A673 (cell line): ENCODE results near the gene RAP2C. TPM values are rescaled to one million over a fixed set of nuclear protein-coding genes. Genes with fewer than 3 reads are reported as not detected.

Experiments
- BruUV-seq: library from RNA; stranded (reverse); fragments of 400-500 nt; replicated peaks from 2 replicates; lab custom pipeline; 2021; lab: Mats Ljungman, UMichigan
- CTCF ChIA-PET: fragments of 300-600 bp; sonication (Branson Sonifier 250); formaldehyde crosslinking; loops from one replicate; lab custom pipeline; 2022; ENCODE audit warnings: antibody characterized with exemption; lab: Charles Lee
- POLR2A ChIA-PET: fragments of 300-600 bp; sonication (Branson Sonifier 250); formaldehyde crosslinking; loops from one replicate; lab custom pipeline; 2022; ENCODE audit warnings: antibody characterized with exemption; ENCODE audit not compliant: low non-redundant PET; lab: Charles Lee
- DNase-seq: peaks from one replicate; pipeline ENCODE4 v3.0.0-alpha.2; 2015; ENCODE audit warnings: low spot score
- H3K27ac ChIP-seq: fragments of 200-600 bp; sonication (generic); 2 replicates; pipeline ENCODE4 v1.5.1; 2016; ENCODE audit warnings: mixed run types, low read depth, mild to moderate bottlenecking, mixed read lengths, antibody characterized with exemption, low read length; ENCODE audit not compliant: poor library complexity, severe bottlenecking
- H3K27me3 ChIP-seq: fragments of 200-600 bp; sonication (generic); replicated peaks from 2 replicates; pipeline ENCODE4 v1.6.1; 2017; ENCODE audit warnings: mixed run types, low read depth, mild to moderate bottlenecking, mixed read lengths, antibody characterized with exemption, low read length; ENCODE audit not compliant: insufficient read depth, poor library complexity
- H3K36me3 ChIP-seq: fragments of 200-600 bp; sonication (generic); 2 replicates; pipeline ENCODE4 v1.6.1; 2016; ENCODE audit warnings: mixed run types, mild to moderate bottlenecking, mixed read lengths, antibody characterized with exemption, low read length; ENCODE audit not compliant: insufficient read depth, poor library complexity, severe bottlenecking
- H3K4me1 ChIP-seq: fragments of 200-600 bp; sonication (generic); 2 replicates; pipeline ENCODE4 v1.6.1; 2017; ENCODE audit warnings: mixed run types, mild to moderate bottlenecking, mixed read lengths, antibody characterized with exemption, low read length; ENCODE audit not compliant: insufficient read depth, poor library complexity, severe bottlenecking
- H3K4me3 ChIP-seq: fragments of 200-600 bp; sonication (generic); 2 replicates; pipeline ENCODE4 v1.5.1; 2016; ENCODE audit warnings: low read depth, mixed run types, mild to moderate bottlenecking, mixed read lengths, low read length; ENCODE audit not compliant: poor library complexity, severe bottlenecking
- H3K9me3 ChIP-seq: fragments of 200-600 bp; sonication (generic); 2 replicates; pipeline ENCODE4 v1.6.1; 2016; ENCODE audit warnings: mixed run types, low read depth, mild to moderate bottlenecking, mixed read lengths, antibody characterized with exemption, low read length; ENCODE audit not compliant: poor library complexity, severe bottlenecking
- EZH2 ChIP-seq: fragments of 200-600 bp; sonication (generic); IDR thresholded peaks from 2 replicates; pipeline ENCODE4 v1.6.1; 2017; ENCODE audit warnings: borderline replicate concordance, low read depth, mild to moderate bottlenecking, mixed read lengths, antibody characterized with exemption, low read length; ENCODE audit not compliant: poor library complexity, severe bottlenecking
- intact Hi-C: fragments of 100-400 bp; cut with micrococcal nuclease; formaldehyde crosslinking; loops from one replicate; pipeline ENCODE4 v1.10.0; 2022; ENCODE audit not compliant: unreplicated experiment
- total RNA-seq: library from RNA; stranded (reverse); gene quantifications from 2 replicates; pipeline ENCODE4 v1.2.3, GENCODE V29; 2021
- TF ChIP-seq, protein P1 (sequence below): fragments of 300-800, 200-600 bp; sonication (generic); conservative IDR thresholded peaks from 2 replicates; pipeline ENCODE4 v1.5.1; 2017; ENCODE audit warnings: low read depth, mild to moderate bottlenecking, antibody characterized with exemption, low read length, moderate library complexity, mixed read lengths

The RAP2C gene
- total RNA-seq, 1 experiment from 2014 or later = 21.4 TPM

DNA sequence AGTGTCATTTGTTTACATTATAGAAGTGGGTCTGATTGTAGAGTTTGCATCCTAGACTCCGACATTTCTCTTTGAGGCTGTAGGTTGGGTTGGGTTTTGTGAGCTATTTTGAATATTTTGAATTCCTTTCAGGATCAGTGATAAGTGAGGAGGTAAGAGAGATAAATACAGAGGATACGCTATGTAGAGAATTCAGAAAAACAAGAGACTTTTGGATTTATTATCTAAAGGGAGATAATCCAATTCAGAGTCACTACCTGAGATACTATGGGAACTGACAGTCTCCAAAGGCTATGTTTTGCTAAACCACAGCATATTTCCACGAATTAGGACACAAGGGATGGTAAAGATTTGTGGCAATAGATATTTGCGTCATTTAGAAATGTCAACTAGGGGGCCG is 16.9 kb upstream of the RAP2C start:
- POLR2A ChIA-PET = no interaction called here
- TF ChIP-seq EZH2 = no peak
- TF ChIP-seq, protein P1, sequence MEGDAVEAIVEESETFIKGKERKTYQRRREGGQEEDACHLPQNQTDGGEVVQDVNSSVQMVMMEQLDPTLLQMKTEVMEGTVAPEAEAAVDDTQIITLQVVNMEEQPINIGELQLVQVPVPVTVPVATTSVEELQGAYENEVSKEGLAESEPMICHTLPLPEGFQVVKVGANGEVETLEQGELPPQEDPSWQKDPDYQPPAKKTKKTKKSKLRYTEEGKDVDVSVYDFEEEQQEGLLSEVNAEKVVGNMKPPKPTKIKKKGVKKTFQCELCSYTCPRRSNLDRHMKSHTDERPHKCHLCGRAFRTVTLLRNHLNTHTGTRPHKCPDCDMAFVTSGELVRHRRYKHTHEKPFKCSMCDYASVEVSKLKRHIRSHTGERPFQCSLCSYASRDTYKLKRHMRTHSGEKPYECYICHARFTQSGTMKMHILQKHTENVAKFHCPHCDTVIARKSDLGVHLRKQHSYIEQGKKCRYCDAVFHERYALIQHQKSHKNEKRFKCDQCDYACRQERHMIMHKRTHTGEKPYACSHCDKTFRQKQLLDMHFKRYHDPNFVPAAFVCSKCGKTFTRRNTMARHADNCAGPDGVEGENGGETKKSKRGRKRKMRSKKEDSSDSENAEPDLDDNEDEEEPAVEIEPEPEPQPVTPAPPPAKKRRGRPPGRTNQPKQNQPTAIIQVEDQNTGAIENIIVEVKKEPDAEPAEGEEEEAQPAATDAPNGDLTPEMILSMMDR = no peak
- intact Hi-C loops = no loop called here
- no peak overlapping the region for H3K27ac ChIP-seq
- BruUV-seq = no TSS peak
- no peaks in the 10 kb centered on the region for H3K4me1 ChIP-seq
- no peaks in the 10 kb centered on the region for H3K9me3 ChIP-seq
- H3K27me3 ChIP-seq = peaks cover 4% of the 10 kb centered on the region
- no peak for DNase-seq
- no peaks in the 10 kb centered on the region for H3K36me3 ChIP-seq
- CTCF ChIA-PET = no interaction called here
- H3K4me3 ChIP-seq = no peak overlapping the region

DNA sequence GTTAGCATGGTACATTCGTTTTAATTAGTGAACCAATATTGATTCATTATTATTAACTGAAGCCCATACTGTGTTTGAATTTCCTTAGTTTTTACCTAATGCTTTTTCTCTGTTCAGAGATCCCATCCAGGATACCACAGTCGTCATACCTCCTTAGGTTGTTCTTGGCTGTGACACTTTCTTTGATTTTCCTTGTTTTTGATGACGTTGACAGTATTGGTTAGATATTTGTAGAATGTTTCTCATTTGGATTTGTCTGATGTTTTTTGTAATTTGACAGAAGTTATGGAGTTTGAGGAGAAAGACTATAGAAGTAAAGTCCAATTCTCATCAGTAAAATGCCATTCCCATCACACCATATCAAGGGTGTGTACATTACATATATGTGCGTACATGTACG is 16.2 kb upstream of the RAP2C start:
- Histone ChIP-seq H3K27me3 (peaks cover 4% of the 10 kb centered on the region), H3K9me3 (no peaks in the 10 kb centered on the region), H3K27ac (no peak overlapping the region), H3K36me3 (no peaks in the 10 kb centered on the region), H3K4me3 (no peak overlapping the region), H3K4me1 (no peaks in the 10 kb centered on the region)
- DNase-seq = no peak
- ChIA-PET POLR2A (no interaction called here), CTCF (no interaction called here)
- no TSS peak for BruUV-seq
- intact Hi-C loops = no loop called here
- TF ChIP-seq, protein P1 = no peak
- no peak for TF ChIP-seq EZH2

DNA sequence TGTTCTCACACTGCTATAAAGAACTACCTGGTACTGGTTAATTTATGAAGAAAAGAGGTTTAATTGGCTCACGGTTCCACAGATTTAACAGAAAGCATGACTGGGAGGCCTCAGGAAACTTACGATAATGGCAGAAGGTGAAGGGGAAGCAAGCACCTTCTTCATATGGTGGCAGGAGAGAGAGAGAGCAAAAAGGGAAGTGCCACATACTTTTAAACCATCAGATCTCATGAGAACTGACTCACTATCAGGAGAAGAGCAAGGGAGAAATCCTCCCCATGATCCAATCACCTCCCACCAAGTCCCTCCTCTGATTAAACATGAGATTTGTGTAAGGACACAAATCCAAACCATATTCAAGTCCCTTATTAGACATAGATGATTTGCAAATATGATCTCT is 12.3 kb upstream of the RAP2C start:
- no peak for TF ChIP-seq EZH2
- TF ChIP-seq, protein P1 = no peak
- BruUV-seq = no TSS peak
- ChIA-PET POLR2A (no interaction called here), CTCF (no interaction called here)
- no peak overlapping the region for H3K27ac ChIP-seq
- intact Hi-C loops = no loop called here
- H3K27me3 ChIP-seq = peaks cover 4% of the 10 kb centered on the region
- no peak for DNase-seq
- no peaks in the 10 kb centered on the region for H3K36me3 ChIP-seq
- H3K4me3 ChIP-seq = no peak overlapping the region
- no peaks in the 10 kb centered on the region for H3K9me3 ChIP-seq
- no peaks in the 10 kb centered on the region for H3K4me1 ChIP-seq
